GOT3 (cell line): ENCODE results near the gene ABHD10.
"Not testable (repeated sequence)": the region's sequence is repeated elsewhere in the genome, so short reads cannot be mapped to it uniquely, and the experiment has no call there.

Experiments
- DNase-seq: peaks from one replicate; lab custom pipeline; 2025; ENCODE audit warnings: mixed read lengths; lab: John Stamatoyannopoulos, UW

The ABHD10 gene

GRCh38 chr3:112034436-112034835 is 55.6 kb downstream of the ABHD10 start, which contains the start of gene TMPRSS7:
Gene TMPRSS7 (plus strand): TSS chr3:112034736. CDS start chr3:112034846, 110 bp downstream.
- no peak for DNase-seq

GRCh38 chr3:112035241-112035640 is 56.4 kb downstream of the ABHD10 start:
- DNase-seq, result no peak

GRCh38 chr3:112037194-112037593 is 58.4 kb downstream of the ABHD10 start:
- DNase-seq, result not testable (repeated sequence)

GRCh38 chr3:112038863-112039262 is 60.0 kb downstream of the ABHD10 start:
- DNase-seq, result no peak

- DNase-seq, result no peak
Observed at GRCh38 chr3:112041321-112041720, 62.5 kb downstream of the ABHD10 start.

GRCh38 chr3:112042842-112043280 is 64.0 kb downstream of the ABHD10 start:
- DNase-seq, result no peak
